ENCODE measurements around the gene SOAT1.
"Not testable (repeated sequence)": the region's sequence is repeated elsewhere in the genome, so short reads cannot be mapped to it uniquely, and the experiment has no call there.

Gene SOAT1

DNA sequence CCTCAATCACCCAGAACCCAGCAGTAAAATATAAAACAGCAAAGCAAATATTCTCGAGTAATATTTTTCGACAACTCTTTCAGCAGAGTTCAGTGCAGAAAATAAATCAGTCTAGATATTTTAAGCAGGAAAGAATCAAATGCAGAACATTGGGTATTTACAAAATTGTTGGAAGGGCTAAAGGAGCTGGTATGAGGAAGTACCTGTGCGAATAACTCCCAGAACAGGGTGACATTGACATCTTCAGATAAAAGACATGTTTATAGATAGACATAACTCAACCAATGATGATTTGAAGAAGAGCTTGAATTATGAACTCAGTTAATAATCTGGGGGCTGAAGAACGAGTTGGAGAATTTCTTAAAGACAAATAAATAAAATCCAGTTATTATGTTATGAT lies 78.6 kb downstream of the SOAT1 start:
- TF ChIP-seq ZFX (IDR thresholded peaks at IDR 0.05) (no peak), CTCF (conservative IDR thresholded peaks at IDR 0.05) (no peak)
- H3K27ac ChIP-seq, result no peak overlapping the region

GRCh38 chr1:179376223-179376622 lies 82.6 kb downstream of the SOAT1 start:
- TF ChIP-seq CTCF (conservative IDR thresholded peaks at IDR 0.05) (no peak), ZFX (IDR thresholded peaks at IDR 0.05) (no peak)
- H3K27ac ChIP-seq, result no peak overlapping the region

DNA sequence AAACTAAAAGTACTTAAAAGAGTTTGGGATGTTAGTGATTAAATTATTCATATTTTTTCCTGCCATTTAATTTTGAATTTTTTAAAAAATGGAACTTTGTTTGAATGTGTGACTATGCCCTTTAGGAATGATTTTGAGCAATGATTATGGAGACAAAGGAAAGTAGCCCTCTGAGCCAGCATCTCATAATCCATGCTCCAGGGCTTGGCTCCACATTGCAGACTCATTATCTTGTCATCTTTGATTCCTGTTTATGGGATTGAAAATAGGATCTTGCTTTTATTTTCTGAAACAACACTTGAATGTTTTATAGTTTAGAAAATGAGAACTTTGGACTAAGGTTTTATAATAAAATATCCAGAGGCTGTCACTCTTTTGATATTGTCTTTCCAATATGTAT lies 86.7 kb downstream of the SOAT1 start:
- no peak for TF ChIP-seq ZFX (IDR thresholded peaks at IDR 0.05)
- no peak for TF ChIP-seq CTCF (conservative IDR thresholded peaks at IDR 0.05)
- H3K27ac ChIP-seq, result no peak overlapping the region

- TF ChIP-seq CTCF (conservative IDR thresholded peaks at IDR 0.05) (no peak), ZFX (IDR thresholded peaks at IDR 0.05) (no peak)
- H3K27ac ChIP-seq, result no peak overlapping the region
Measured at GRCh38 chr1:179384027-179384426, 90.4 kb downstream of the SOAT1 start.

DNA sequence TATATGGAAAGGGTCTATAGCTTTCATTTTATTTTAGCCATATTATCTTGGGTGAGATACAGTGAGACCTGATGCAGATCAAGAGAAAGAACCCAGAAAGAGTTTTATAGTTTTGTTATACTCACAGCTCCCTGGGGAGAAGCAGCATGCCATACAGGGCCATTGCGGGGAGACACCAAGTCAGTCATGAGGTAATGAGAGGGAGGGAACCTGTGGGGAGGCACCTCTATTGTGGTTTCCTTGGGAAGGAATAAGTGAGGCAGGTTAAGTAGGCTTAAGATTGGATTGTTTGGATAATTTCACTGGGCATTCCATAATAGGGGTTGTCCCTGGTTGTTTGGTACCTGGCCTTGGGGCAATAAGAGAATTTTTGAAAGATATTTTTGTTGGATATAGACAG lies 91.9 kb downstream of the SOAT1 start:
- no peak overlapping the region for H3K27ac ChIP-seq
- TF ChIP-seq CTCF (conservative IDR thresholded peaks at IDR 0.05) (no peak), ZFX (IDR thresholded peaks at IDR 0.05) (no peak)

DNA sequence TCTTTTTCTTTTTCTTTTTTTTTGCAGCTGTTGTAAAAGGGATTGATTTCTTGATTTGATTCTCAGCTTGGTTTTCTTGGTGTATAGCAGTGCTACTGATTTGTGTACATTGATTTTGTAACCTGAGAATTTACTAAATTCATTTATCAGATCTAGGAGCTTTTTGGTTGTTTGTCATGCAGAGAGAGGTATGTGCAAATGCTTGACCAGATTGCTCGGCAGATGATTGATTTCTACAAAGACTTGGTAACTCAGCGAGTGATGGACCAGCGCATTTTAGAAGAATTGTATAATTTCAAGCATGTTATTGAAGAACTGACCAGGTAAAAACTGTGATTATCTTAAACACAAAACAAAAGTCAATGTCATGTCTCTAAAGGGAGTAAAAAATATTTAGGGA lies 100.1 kb downstream of the SOAT1 start:
- TF ChIP-seq CTCF (conservative IDR thresholded peaks at IDR 0.05), result no peak
- no peak for TF ChIP-seq ZFX (IDR thresholded peaks at IDR 0.05)
- H3K27ac ChIP-seq, result no peak overlapping the region

DNA sequence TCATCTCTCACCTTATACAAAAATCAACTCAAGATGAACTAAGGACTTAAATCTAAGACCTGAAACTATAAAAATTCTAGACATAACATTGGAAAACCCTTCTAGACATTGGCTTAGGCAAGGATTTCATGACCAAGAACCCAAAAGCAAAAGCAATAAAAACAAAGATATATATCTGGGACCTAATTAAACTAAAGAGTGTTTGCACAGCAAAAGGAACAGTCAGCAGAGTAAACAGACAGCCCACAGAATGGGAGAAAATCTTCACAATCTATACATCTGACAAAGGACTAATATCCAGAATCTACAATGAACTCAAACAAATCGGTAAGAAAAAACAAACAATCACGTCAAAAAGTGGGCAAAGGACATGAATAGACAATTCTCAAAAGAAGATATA lies 105.8 kb downstream of the SOAT1 start:
- not testable (repeated sequence) for H3K27ac ChIP-seq

All from C4-2B (cell line).